ENCODE results near the gene PRKCE. TPM values are rescaled to one million over a fixed set of nuclear protein-coding genes. Genes with fewer than 3 reads are reported as not detected.

The PRKCE gene
- total RNA-seq, 1 experiment from 2014 or later = 1.3 TPM

DNA sequence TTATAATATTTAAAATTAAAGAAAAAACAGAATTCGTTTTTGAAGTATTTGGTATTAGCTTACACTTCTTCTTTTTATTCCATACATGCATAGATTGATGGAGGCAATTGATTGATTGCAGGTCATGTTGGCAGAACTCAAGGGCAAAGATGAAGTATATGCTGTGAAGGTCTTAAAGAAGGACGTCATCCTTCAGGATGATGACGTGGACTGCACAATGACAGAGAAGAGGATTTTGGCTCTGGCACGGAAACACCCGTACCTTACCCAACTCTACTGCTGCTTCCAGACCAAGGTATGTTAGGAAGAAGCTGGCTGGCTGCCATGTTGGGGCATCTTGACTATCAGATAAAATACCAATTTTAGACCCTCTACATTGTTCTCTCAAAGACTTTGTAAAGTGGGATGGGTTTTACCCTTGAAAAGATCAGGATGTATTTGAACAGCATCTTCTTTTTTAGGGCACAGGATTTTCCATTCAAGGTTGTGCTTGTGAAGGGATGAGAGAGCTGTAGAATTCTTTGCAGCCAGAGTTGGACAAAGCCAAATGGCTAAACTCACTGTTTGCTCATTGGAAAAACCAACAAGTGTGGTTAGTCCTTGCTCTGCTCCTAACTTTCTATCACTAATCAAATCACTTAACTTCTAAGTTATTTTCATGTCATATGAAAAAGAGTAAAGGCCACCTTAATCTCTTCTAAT, 358.9 kb downstream of the PRKCE start:
- Histone ChIP-seq H4K5ac (ENCODE audit: insufficient read length, low read depth, low read length) (no peak overlapping the region), H3K27me3 (ENCODE audit: insufficient read depth, low read length) (no peaks in the 10 kb centered on the region), H4K91ac (ENCODE audit: insufficient read length, low read depth, low read length) (no peak overlapping the region), H2BK12ac (ENCODE audit: insufficient read length, low read depth, low read length) (no peak overlapping the region), H3K79me2 (ENCODE audit: insufficient read depth, low read length) (no peaks in the 10 kb centered on the region), H3K9ac (ENCODE audit: extremely low read depth, insufficient read length, low read length) (no peak overlapping the region), H4K20me1 (ENCODE audit: control insufficient read depth, insufficient read depth, insufficient read length) (no peaks in the 10 kb centered on the region), H2AK5ac (ENCODE audit: insufficient read length, low read length) (no peak overlapping the region), H2AFZ (ENCODE audit: low read length) (no peak overlapping the region), H3K4ac (ENCODE audit: low read depth, low read length) (no peak overlapping the region), H3K18ac (ENCODE audit: insufficient read length, low read depth, low read length) (no peak overlapping the region), H2BK120ac (ENCODE audit: low read depth, low read length, poor library complexity, severe bottlenecking) (no peak overlapping the region), H3K23me2 (ENCODE audit: insufficient read length, low read depth, low read length, poor library complexity, severe bottlenecking) (no peaks in the 10 kb centered on the region), H3T11ph (ENCODE audit: low read length) (no peak overlapping the region), H3K56ac (ENCODE audit: insufficient read length, low read depth, low read length) (no peak overlapping the region), H3K4me2 (ENCODE audit: insufficient read depth, insufficient read length, low read length) (no peak overlapping the region), H3K23ac (ENCODE audit: insufficient read length, low read depth, low read length) (no peak overlapping the region), H3K14ac (ENCODE audit: insufficient read depth, low read length) (no peak overlapping the region), H4K8ac (replicated peaks; ENCODE audit: insufficient read length, low read depth, low read length) (no peak overlapping the region), H2BK20ac (ENCODE audit: low read depth, low read length, poor library complexity, severe bottlenecking) (no peak overlapping the region), H3K9me3 (ENCODE audit: control insufficient read depth, low read depth, low read length) (no peaks in the 10 kb centered on the region), H3K27ac (ENCODE audit: insufficient read length, low read depth, low read length) (no peak overlapping the region), H2BK15ac (ENCODE audit: low read depth, low read length) (no peak overlapping the region), H3K79me1 (ENCODE audit: insufficient read depth, low read depth, low read length, poor library complexity, severe bottlenecking) (no peaks in the 10 kb centered on the region), H3K4me1 (ENCODE audit: insufficient read depth, low read length) (peaks cover 6% of the 10 kb centered on the region), H2BK5ac (ENCODE audit: insufficient read length, low read length) (no peak overlapping the region)
- Mint-ChIP-seq H3K27ac (no peak overlapping the region), H3K4me3 (no peak overlapping the region), H3K9me3 (no peaks in the 10 kb centered on the region), H3K27me3 (ENCODE audit: low read depth) (no peaks in the 10 kb centered on the region), H3K36me3 (ENCODE audit: insufficient read depth in 1 of 3, low read depth in 3 of 3) (no peaks in the 10 kb centered on the region; a peak in 1 of 7 replicates), H3K4me1 (peaks cover 15 to 19% of the 10 kb centered on the region in 2 experiments)
- TF ChIP-seq, protein P1, sequence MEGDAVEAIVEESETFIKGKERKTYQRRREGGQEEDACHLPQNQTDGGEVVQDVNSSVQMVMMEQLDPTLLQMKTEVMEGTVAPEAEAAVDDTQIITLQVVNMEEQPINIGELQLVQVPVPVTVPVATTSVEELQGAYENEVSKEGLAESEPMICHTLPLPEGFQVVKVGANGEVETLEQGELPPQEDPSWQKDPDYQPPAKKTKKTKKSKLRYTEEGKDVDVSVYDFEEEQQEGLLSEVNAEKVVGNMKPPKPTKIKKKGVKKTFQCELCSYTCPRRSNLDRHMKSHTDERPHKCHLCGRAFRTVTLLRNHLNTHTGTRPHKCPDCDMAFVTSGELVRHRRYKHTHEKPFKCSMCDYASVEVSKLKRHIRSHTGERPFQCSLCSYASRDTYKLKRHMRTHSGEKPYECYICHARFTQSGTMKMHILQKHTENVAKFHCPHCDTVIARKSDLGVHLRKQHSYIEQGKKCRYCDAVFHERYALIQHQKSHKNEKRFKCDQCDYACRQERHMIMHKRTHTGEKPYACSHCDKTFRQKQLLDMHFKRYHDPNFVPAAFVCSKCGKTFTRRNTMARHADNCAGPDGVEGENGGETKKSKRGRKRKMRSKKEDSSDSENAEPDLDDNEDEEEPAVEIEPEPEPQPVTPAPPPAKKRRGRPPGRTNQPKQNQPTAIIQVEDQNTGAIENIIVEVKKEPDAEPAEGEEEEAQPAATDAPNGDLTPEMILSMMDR (conservative IDR thresholded peaks at IDR 0.05) = no peak
- no peak for DNase-seq
- no CpG with 5 or more reads among the region's 5 CpGs for WGBS (ENCODE audit: extremely low coverage, insufficient read length, low lambda C conversion rate)
